SK-N-SH (cell line): ENCODE measurements around the gene PGGHG. TPM values are rescaled to one million over a fixed set of nuclear protein-coding genes. Genes with fewer than 3 reads are reported as not detected.

Source experiments
- CTCF ChIA-PET: fragments of 300-600, 350-600 bp; formaldehyde crosslinking; extraction: SDS; loops from one replicate; lab custom pipeline; 2021; lab: Yijun Ruan, JAX
- POLR2A ChIA-PET: fragments of 350-600 bp; sonication (Branson Sonifier 250); formaldehyde crosslinking; extraction: SDS; loops from one replicate; lab custom pipeline; 2020; ENCODE audit warnings: antibody characterized with exemption, inconsistent platforms; lab: Yijun Ruan, JAX
- DNase-seq: peaks from one replicate; pipeline ENCODE4 v3.0.0; 2012
- H2AFZ ChIP-seq: fragments of 200-600 bp; sonication (generic); 2 replicates; pipeline ENCODE4 v1.8.1; 2016; ENCODE audit warnings: antibody characterized with exemption, mild to moderate bottlenecking, low read depth
- H3F3A ChIP-seq: fragments of 200-600 bp; sonication (generic); replicated peaks from 2 replicates; pipeline ENCODE3; 2016; ENCODE audit warnings: antibody characterized with exemption, mild to moderate bottlenecking; ENCODE audit not compliant: insufficient read depth
- H3K27ac ChIP-seq, 2 experiments: fragments of 200-500 bp in 1 of 2; fragments of 200-600 bp in 1 of 2; sonication (Bioruptor generic) in 1 of 2; sonication (generic), shearing (Covaris generic) in 1 of 2; 2 replicates each; pipeline versions ENCODE4 v1.5.1 to v1.6.1; 2014 to 2016; ENCODE audit warnings: low read depth in 2 of 2, inconsistent platforms in 1 of 2, low read length in 1 of 2, mild to moderate bottlenecking in 1 of 2, mixed read lengths in 1 of 2
- H3K27me3 ChIP-seq: fragments of 200-600 bp; sonication (generic), shearing (Covaris generic); 2 replicates; pipeline ENCODE4 v1.6.1; 2016; ENCODE audit warnings: mixed run types; ENCODE audit not compliant: insufficient read depth
- H3K36me3 ChIP-seq, 2 experiments: fragments of 200-500 bp in 1 of 2; fragments of 200-600 bp in 1 of 2; sonication (Bioruptor generic) in 1 of 2; sonication (generic) in 1 of 2; replicated peaks in 1 of 2; 2 replicates each; pipeline versions ENCODE3 to v1.5.1; 2014 to 2016; ENCODE audit warnings: low read length in 1 of 2, mild to moderate bottlenecking in 1 of 2; ENCODE audit not compliant: insufficient read depth in 2 of 2, control insufficient read depth in 1 of 2
- H3K4me1 ChIP-seq, 2 experiments: fragments of 200-500 bp in 1 of 2; fragments of 200-600 bp in 1 of 2; sonication (Bioruptor generic) in 1 of 2; sonication (generic), shearing (Covaris generic) in 1 of 2; 2 replicates each; pipeline versions ENCODE4 v1.5.1 to v1.6.1; 2014 to 2016; ENCODE audit warnings: low read depth in 1 of 2, low read length in 1 of 2, mixed run types in 1 of 2; ENCODE audit not compliant: insufficient read depth in 2 of 2, control insufficient read depth in 1 of 2
- H3K4me2 ChIP-seq: fragments of 200-600 bp; sonication (generic), shearing (Covaris generic); 2 replicates; pipeline ENCODE4 v1.6.1; 2017; ENCODE audit warnings: mixed run types
- H3K4me3 ChIP-seq, 2 experiments: fragments of 200-500 bp in 1 of 2; fragments of 200-600 bp in 1 of 2; sonication (Bioruptor generic) in 1 of 2; sonication (generic), shearing (Covaris generic) in 1 of 2; 2 replicates each; pipeline versions ENCODE4 v1.5.1 to v1.8.1; 2014 to 2016; ENCODE audit warnings: low read depth in 2 of 2, inconsistent platforms in 1 of 2, low read length in 1 of 2, mild to moderate bottlenecking in 1 of 2, mixed read lengths in 1 of 2, moderate library complexity in 1 of 2
- H3K79me2 ChIP-seq: fragments of 200-600 bp; sonication (generic); 2 replicates; pipeline ENCODE4 v1.8.1; 2017; ENCODE audit warnings: mild to moderate bottlenecking; ENCODE audit not compliant: insufficient read depth
- H3K9ac ChIP-seq: fragments of 200-600 bp; sonication (generic); 2 replicates; pipeline ENCODE4 v1.6.1; 2017; ENCODE audit warnings: mixed run types
- H3K9me2 ChIP-seq: fragments of 200-600 bp; sonication (generic); 2 replicates; pipeline ENCODE4 v1.6.1; 2017; ENCODE audit warnings: mixed run types
- H3K9me3 ChIP-seq: fragments of 200-600 bp; sonication (generic); 2 replicates; pipeline ENCODE4 v1.6.1; 2017; ENCODE audit warnings: mixed run types, mild to moderate bottlenecking, moderate library complexity
- H4K20me1 ChIP-seq: fragments of 200-600 bp; sonication (generic); 2 replicates; pipeline ENCODE4 v1.6.1; 2017; ENCODE audit warnings: mild to moderate bottlenecking, mixed run types; ENCODE audit not compliant: insufficient read depth
- FOXJ3 ChIP-seq: sonication (generic); formaldehyde crosslinking; IDR thresholded peaks from 2 replicates; pipeline ENCODE4 v1.5.1; 2020; ENCODE audit warnings: mild to moderate bottlenecking, missing genetic modification reagents
- GATA2 ChIP-seq: sonication (generic); formaldehyde crosslinking; IDR thresholded peaks from 2 replicates; pipeline ENCODE4 v1.5.0; 2020; ENCODE audit warnings: mild to moderate bottlenecking, missing genetic modification reagents
- MAX ChIP-seq: IDR thresholded peaks from 2 replicates; pipeline ENCODE4 v1.4.0; 2012; ENCODE audit warnings: low read depth
- MEF2A ChIP-seq: IDR thresholded peaks from 2 replicates; pipeline ENCODE4 v1.4.0; 2012; ENCODE audit warnings: low read depth, borderline replicate concordance
- MXI1 ChIP-seq: IDR thresholded peaks from 2 replicates; pipeline ENCODE4 v1.6.1; 2012; ENCODE audit warnings: mild to moderate bottlenecking, low read depth, low read length, improper control_type of control experiment
- NRF1 ChIP-seq: IDR thresholded peaks from 2 replicates; pipeline ENCODE4 v1.6.1; 2012; ENCODE audit warnings: low read depth, mild to moderate bottlenecking, low read length
- RAD21 ChIP-seq: IDR thresholded peaks from 2 replicates; pipeline ENCODE4 v1.6.1; 2012; ENCODE audit warnings: mild to moderate bottlenecking, low read length
- RFX5 ChIP-seq: IDR thresholded peaks from 2 replicates; pipeline ENCODE4 v1.6.1; 2012; ENCODE audit warnings: mild to moderate bottlenecking, improper control_type of control experiment, low read length
- RXRA ChIP-seq: IDR thresholded peaks from 2 replicates; pipeline ENCODE4 v1.4.0; 2012; ENCODE audit warnings: low read depth, mild to moderate bottlenecking, borderline replicate concordance
- SIN3A ChIP-seq: IDR thresholded peaks from 2 replicates; pipeline ENCODE4 v1.6.1; 2012; ENCODE audit warnings: low read depth, mild to moderate bottlenecking, low read length, moderate library complexity, borderline replicate concordance
- SMC3 ChIP-seq: IDR thresholded peaks from 2 replicates; pipeline ENCODE4 v1.6.1; 2012; ENCODE audit warnings: low read depth, low read length, improper control_type of control experiment
- TCF12 ChIP-seq: IDR thresholded peaks from 2 replicates; pipeline ENCODE4 v1.4.0; 2012
- TEAD4 ChIP-seq: IDR thresholded peaks from 2 replicates; pipeline ENCODE4 v1.4.0; 2012; ENCODE audit warnings: mild to moderate bottlenecking, borderline replicate concordance; ENCODE audit not compliant: insufficient read depth
- WGBS: methylation state at CpG from one replicate; pipeline ENCODE4 v1.1.6; 2017; ENCODE audit warnings: low lambda C conversion rate; 5-methylcytosine and 5-hydroxymethylcytosine counted together
- polyA plus RNA-seq, 3 experiments: library from polyadenylated mRNA; depleted of rRNA; stranded (reverse); fragments of >200 nt; gene quantifications; 2 replicates each; pipeline ENCODE4 v1.2.3, GENCODE V29; 2012
- TF ChIP-seq, protein P1 (sequence below): fragments of 150-350 bp; IDR thresholded peaks from 2 replicates; pipeline ENCODE4 v1.6.1; 2016; ENCODE audit warnings: mild to moderate bottlenecking, low read depth, low read length
- TF ChIP-seq, protein P2 (sequence below): fragments of 150-350 bp; IDR thresholded peaks from 2 replicates; pipeline ENCODE4 v1.6.1; 2017; ENCODE audit warnings: antibody characterized with exemption, low read length, low read depth, borderline replicate concordance
- TF ChIP-seq, protein P3 (sequence below): IDR thresholded peaks from 2 replicates; pipeline ENCODE4 v1.6.1; 2012; ENCODE audit warnings: mild to moderate bottlenecking, low read depth, low read length, moderate library complexity
- TF ChIP-seq, protein P4 (sequence below): fragments of 200-600 bp; sonication (generic); IDR thresholded peaks from 2 replicates; pipeline ENCODE4 v1.6.1; 2017; ENCODE audit warnings: antibody characterized with exemption, mild to moderate bottlenecking, moderate library complexity

Gene PGGHG
- polyA plus RNA-seq, 1 of the 3 experiments (the other 2 are of a cell fraction) = 19.9 TPM

DNA sequence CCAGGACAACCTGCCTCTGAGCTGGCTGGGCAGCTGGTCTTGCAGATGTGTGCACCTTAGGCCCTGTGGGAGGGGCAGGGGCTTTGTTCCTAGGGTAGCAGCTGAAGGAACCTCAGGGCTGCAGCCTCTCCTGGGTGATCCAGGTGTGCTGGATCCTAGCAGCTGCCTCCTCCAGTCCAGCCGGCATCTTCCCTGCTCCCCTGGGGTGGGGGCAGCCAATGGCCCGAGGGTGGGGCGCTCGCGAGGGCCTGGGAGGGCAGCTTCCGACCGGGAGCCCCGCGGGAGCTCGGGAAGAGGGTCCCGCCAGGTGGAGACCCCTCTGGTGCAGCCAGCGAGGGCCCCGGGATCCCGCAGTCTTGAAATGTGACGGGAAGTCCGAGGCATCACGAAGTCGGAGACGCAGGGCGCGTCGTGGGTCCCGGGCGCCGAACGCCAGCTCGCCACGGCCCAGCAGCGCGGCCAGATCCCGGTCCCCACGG is 26.6 kb downstream of the PGGHG start:
- CTCF ChIA-PET = interaction anchor here (0.9 kb wide), 1 partner anchor 49 kb away, joined by 4 read pairs; no protein-coding TSS in a partner anchor
- peaks cover 8% of the 10 kb centered on the region; the same call in 1 of the 2 replicates for H3K79me2 ChIP-seq

More for the DNA sequence above, 26.6 kb downstream of the PGGHG start:
- POLR2A ChIA-PET = no interaction called here
- no peaks in the 10 kb centered on the region for H3K9me3 ChIP-seq
- H3K27me3 ChIP-seq = no peaks in the 10 kb centered on the region
- H3F3A ChIP-seq = peaks cover 4% of the 10 kb centered on the region
- no peak overlapping the region for H3K4me3 ChIP-seq
- no peaks in the 10 kb centered on the region for H4K20me1 ChIP-seq
- no peaks in the 10 kb centered on the region for H3K36me3 ChIP-seq
- TF ChIP-seq TEAD4 (no peak), RFX5 (no peak), SIN3A (no peak), GATA2 (CRISPR knock-in tag) (no peak), NRF1 (no peak), MEF2A (no peak), SMC3 (no peak), FOXJ3 (no peak), RAD21 (no peak), RXRA (no peak), MXI1 (no peak), MAX (no peak), TCF12 (no peak)
- TF ChIP-seq, protein P1, sequence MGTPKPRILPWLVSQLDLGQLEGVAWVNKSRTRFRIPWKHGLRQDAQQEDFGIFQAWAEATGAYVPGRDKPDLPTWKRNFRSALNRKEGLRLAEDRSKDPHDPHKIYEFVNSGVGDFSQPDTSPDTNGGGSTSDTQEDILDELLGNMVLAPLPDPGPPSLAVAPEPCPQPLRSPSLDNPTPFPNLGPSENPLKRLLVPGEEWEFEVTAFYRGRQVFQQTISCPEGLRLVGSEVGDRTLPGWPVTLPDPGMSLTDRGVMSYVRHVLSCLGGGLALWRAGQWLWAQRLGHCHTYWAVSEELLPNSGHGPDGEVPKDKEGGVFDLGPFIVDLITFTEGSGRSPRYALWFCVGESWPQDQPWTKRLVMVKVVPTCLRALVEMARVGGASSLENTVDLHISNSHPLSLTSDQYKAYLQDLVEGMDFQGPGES = no peak
- TF ChIP-seq, protein P2, sequence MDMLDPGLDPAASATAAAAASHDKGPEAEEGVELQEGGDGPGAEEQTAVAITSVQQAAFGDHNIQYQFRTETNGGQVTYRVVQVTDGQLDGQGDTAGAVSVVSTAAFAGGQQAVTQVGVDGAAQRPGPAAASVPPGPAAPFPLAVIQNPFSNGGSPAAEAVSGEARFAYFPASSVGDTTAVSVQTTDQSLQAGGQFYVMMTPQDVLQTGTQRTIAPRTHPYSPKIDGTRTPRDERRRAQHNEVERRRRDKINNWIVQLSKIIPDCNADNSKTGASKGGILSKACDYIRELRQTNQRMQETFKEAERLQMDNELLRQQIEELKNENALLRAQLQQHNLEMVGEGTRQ = no peak
- TF ChIP-seq, protein P3, sequence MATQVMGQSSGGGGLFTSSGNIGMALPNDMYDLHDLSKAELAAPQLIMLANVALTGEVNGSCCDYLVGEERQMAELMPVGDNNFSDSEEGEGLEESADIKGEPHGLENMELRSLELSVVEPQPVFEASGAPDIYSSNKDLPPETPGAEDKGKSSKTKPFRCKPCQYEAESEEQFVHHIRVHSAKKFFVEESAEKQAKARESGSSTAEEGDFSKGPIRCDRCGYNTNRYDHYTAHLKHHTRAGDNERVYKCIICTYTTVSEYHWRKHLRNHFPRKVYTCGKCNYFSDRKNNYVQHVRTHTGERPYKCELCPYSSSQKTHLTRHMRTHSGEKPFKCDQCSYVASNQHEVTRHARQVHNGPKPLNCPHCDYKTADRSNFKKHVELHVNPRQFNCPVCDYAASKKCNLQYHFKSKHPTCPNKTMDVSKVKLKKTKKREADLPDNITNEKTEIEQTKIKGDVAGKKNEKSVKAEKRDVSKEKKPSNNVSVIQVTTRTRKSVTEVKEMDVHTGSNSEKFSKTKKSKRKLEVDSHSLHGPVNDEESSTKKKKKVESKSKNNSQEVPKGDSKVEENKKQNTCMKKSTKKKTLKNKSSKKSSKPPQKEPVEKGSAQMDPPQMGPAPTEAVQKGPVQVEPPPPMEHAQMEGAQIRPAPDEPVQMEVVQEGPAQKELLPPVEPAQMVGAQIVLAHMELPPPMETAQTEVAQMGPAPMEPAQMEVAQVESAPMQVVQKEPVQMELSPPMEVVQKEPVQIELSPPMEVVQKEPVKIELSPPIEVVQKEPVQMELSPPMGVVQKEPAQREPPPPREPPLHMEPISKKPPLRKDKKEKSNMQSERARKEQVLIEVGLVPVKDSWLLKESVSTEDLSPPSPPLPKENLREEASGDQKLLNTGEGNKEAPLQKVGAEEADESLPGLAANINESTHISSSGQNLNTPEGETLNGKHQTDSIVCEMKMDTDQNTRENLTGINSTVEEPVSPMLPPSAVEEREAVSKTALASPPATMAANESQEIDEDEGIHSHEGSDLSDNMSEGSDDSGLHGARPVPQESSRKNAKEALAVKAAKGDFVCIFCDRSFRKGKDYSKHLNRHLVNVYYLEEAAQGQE = no peak
- TF ChIP-seq, protein P4, sequence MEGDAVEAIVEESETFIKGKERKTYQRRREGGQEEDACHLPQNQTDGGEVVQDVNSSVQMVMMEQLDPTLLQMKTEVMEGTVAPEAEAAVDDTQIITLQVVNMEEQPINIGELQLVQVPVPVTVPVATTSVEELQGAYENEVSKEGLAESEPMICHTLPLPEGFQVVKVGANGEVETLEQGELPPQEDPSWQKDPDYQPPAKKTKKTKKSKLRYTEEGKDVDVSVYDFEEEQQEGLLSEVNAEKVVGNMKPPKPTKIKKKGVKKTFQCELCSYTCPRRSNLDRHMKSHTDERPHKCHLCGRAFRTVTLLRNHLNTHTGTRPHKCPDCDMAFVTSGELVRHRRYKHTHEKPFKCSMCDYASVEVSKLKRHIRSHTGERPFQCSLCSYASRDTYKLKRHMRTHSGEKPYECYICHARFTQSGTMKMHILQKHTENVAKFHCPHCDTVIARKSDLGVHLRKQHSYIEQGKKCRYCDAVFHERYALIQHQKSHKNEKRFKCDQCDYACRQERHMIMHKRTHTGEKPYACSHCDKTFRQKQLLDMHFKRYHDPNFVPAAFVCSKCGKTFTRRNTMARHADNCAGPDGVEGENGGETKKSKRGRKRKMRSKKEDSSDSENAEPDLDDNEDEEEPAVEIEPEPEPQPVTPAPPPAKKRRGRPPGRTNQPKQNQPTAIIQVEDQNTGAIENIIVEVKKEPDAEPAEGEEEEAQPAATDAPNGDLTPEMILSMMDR = no peak
- H3K27ac ChIP-seq = no peak overlapping the region
- no peak overlapping the region for H2AFZ ChIP-seq
- no peak for DNase-seq
- no peaks in the 10 kb centered on the region for H3K9me2 ChIP-seq
- H3K4me1 ChIP-seq = peaks cover 4 to 9% of the 10 kb centered on the region in 2 experiments; a peak in 2 of 4 replicates
- H3K4me2 ChIP-seq = no peak overlapping the region
- no peak overlapping the region for H3K9ac ChIP-seq
- 80% methylated on average over 22 of the region's 32 CpGs for WGBS
